Activated naive CD8-positive, alpha-beta T cell treated with anti-CD3 and anti-CD28 coated beads, Interleukin-2, amount 10 ng/mL, durations not matched to agents 7 days and 5 days (primary cell): ENCODE measurements around the gene PRKAA2. TPM values are rescaled to one million over a fixed set of nuclear protein-coding genes. Genes with fewer than 3 reads are reported as not detected.

ENCODE experiments used
- ATAC-seq: fragments of 150-1000 bp; cut with Tn5 transposase; one replicate; pipeline ENCODE4 v1.10.0; 2021; ENCODE audit warnings: low read depth, moderate library complexity
- POLR2A ChIA-PET: fragments of 350-600 bp; sonication (Branson Sonifier 250); formaldehyde crosslinking; loops from one replicate; lab custom pipeline; 2021; ENCODE audit warnings: antibody characterized with exemption; lab: Charles Lee
- DNase-seq: peaks from one replicate; pipeline ENCODE4 v3.0.0; 2021
- H3K27ac Mint-ChIP-seq: one replicate; pipeline ENCODE4 v1.8.0; 2022; ENCODE audit warnings: mild to moderate bottlenecking, mixed read lengths
- H3K27me3 Mint-ChIP-seq: one replicate; pipeline ENCODE4 v1.8.0; 2022; ENCODE audit warnings: mild to moderate bottlenecking, moderate library complexity, mixed read lengths
- H3K36me3 Mint-ChIP-seq: one replicate; pipeline ENCODE4 v1.8.0; 2021; ENCODE audit warnings: mild to moderate bottlenecking, mixed read lengths
- H3K4me1 Mint-ChIP-seq: one replicate; pipeline ENCODE4 v1.8.0; 2021; ENCODE audit warnings: mixed read lengths
- H3K4me3 Mint-ChIP-seq: one replicate; pipeline ENCODE4 v1.8.0; 2022; ENCODE audit warnings: mild to moderate bottlenecking, moderate library complexity, mixed read lengths
- H3K9me3 Mint-ChIP-seq: one replicate; pipeline ENCODE4 v1.8.0; 2021; ENCODE audit warnings: mixed read lengths
- total RNA-seq, 2 experiments: library from RNA; stranded (reverse); gene quantifications; one replicate each; pipeline ENCODE4 v1.2.3, GENCODE V29; 2021

PRKAA2 gene
- total RNA-seq, 2 experiments from 2014 or later, result not detected

GRCh38 chr1:56639211-56639610 lies 5.9 kb upstream of the PRKAA2 start:
- ATAC-seq (no peak), DNase-seq (no peak)
- H3K4me3 Mint-ChIP-seq, result no peak overlapping the region
- no peaks in the 10 kb centered on the region for H3K9me3 Mint-ChIP-seq
- peaks cover 20% of the 10 kb centered on the region for H3K27me3 Mint-ChIP-seq
- no peaks in the 10 kb centered on the region for H3K4me1 Mint-ChIP-seq
- no peak overlapping the region for H3K27ac Mint-ChIP-seq
- POLR2A ChIA-PET, result no interaction called here
- H3K36me3 Mint-ChIP-seq, result no peaks in the 10 kb centered on the region

- ATAC-seq (no peak), DNase-seq (no peak)
- Mint-ChIP-seq H3K9me3 (no peaks in the 10 kb centered on the region), H3K27ac (no peak overlapping the region), H3K36me3 (peaks cover 2% of the 10 kb centered on the region), H3K4me3 (no peak overlapping the region), H3K27me3 (peaks cover 48% of the 10 kb centered on the region), H3K4me1 (peaks cover 3% of the 10 kb centered on the region)
- POLR2A ChIA-PET, result no interaction called here
These were observed 1.5 kb upstream of the PRKAA2 start for GRCh38 chr1:56643661-56644060.

- POLR2A ChIA-PET, result interaction anchor here (0.6 kb wide), 1 partner anchor 1523 kb away, joined by 3 read pairs; no protein-coding TSS in a partner anchor
- Mint-ChIP-seq H3K36me3 (peaks cover 2% of the 10 kb centered on the region), H3K4me1 (peaks cover 3% of the 10 kb centered on the region), H3K4me3 (peak overlapping the region; percentile 50), H3K27me3 (peaks cover 48% of the 10 kb centered on the region), H3K27ac (no peak overlapping the region), H3K9me3 (no peaks in the 10 kb centered on the region)
- DNase-seq (no peak), ATAC-seq (no peak)
These were observed 823 bp upstream of the PRKAA2 start for GRCh38 chr1:56644064-56644918.

GRCh38 chr1:56645677-56646305 lies 677 bp downstream of the PRKAA2 start:
- no peak overlapping the region for H3K27ac Mint-ChIP-seq
- H3K9me3 Mint-ChIP-seq, result no peaks in the 10 kb centered on the region
- peaks cover 3% of the 10 kb centered on the region for H3K4me1 Mint-ChIP-seq
- H3K36me3 Mint-ChIP-seq, result peaks cover 2% of the 10 kb centered on the region
- H3K27me3 Mint-ChIP-seq, result peaks cover 48% of the 10 kb centered on the region
- ATAC-seq, result no peak
- POLR2A ChIA-PET, result no interaction called here
- H3K4me3 Mint-ChIP-seq, result peak overlapping the region; percentile 37
- DNase-seq, result no peak

- H3K27me3 Mint-ChIP-seq, result peaks cover 48% of the 10 kb centered on the region
- POLR2A ChIA-PET, result no interaction called here
- H3K27ac Mint-ChIP-seq, result no peak overlapping the region
- H3K4me3 Mint-ChIP-seq, result no peak overlapping the region
- no peak for DNase-seq
- H3K4me1 Mint-ChIP-seq, result peaks cover 3% of the 10 kb centered on the region
- no peaks in the 10 kb centered on the region for H3K9me3 Mint-ChIP-seq
- ATAC-seq, result no peak
- peaks cover 2% of the 10 kb centered on the region for H3K36me3 Mint-ChIP-seq
These were observed 1.5 kb downstream of the PRKAA2 start for GRCh38 chr1:56646611-56647010.

GRCh38 chr1:56647106-56647505 lies 2.0 kb downstream of the PRKAA2 start:
- ATAC-seq, result no peak
- peaks cover 2% of the 10 kb centered on the region for H3K36me3 Mint-ChIP-seq
- no peak overlapping the region for H3K27ac Mint-ChIP-seq
- peaks cover 45% of the 10 kb centered on the region for H3K27me3 Mint-ChIP-seq
- POLR2A ChIA-PET, result no interaction called here
- H3K9me3 Mint-ChIP-seq, result no peaks in the 10 kb centered on the region
- no peak overlapping the region for H3K4me3 Mint-ChIP-seq
- no peak for DNase-seq
- peaks cover 3% of the 10 kb centered on the region for H3K4me1 Mint-ChIP-seq

- H3K36me3 Mint-ChIP-seq, result peaks cover 2% of the 10 kb centered on the region
- H3K4me1 Mint-ChIP-seq, result peaks cover 3% of the 10 kb centered on the region
- POLR2A ChIA-PET, result no interaction called here
- DNase-seq, result no peak
- H3K9me3 Mint-ChIP-seq, result no peaks in the 10 kb centered on the region
- peaks cover 35% of the 10 kb centered on the region for H3K27me3 Mint-ChIP-seq
- H3K4me3 Mint-ChIP-seq, result no peak overlapping the region
- ATAC-seq, result no peak
- no peak overlapping the region for H3K27ac Mint-ChIP-seq
These were observed 3.4 kb downstream of the PRKAA2 start for GRCh38 chr1:56648546-56648945.

- Mint-ChIP-seq H3K4me1 (no peaks in the 10 kb centered on the region), H3K27ac (no peak overlapping the region), H3K9me3 (peaks cover 10% of the 10 kb centered on the region), H3K4me3 (no peak overlapping the region), H3K27me3 (peaks cover 2% of the 10 kb centered on the region), H3K36me3 (no peaks in the 10 kb centered on the region)
- no peak for ATAC-seq
- POLR2A ChIA-PET, result no interaction called here
- no peak for DNase-seq
These were observed 9.2 kb downstream of the PRKAA2 start for GRCh38 chr1:56654126-56654923.

- H3K4me3 Mint-ChIP-seq, result no peak overlapping the region
- no peak overlapping the region for H3K27ac Mint-ChIP-seq
- H3K4me1 Mint-ChIP-seq, result no peaks in the 10 kb centered on the region
- peaks cover 10% of the 10 kb centered on the region for H3K9me3 Mint-ChIP-seq
- no peak for ATAC-seq
- POLR2A ChIA-PET, result no interaction called here
- DNase-seq, result no peak
- no peaks in the 10 kb centered on the region for H3K36me3 Mint-ChIP-seq
- peaks cover 2% of the 10 kb centered on the region for H3K27me3 Mint-ChIP-seq
These were observed 11.0 kb downstream of the PRKAA2 start for GRCh38 chr1:56655991-56656613.

GRCh38 chr1:56658254-56658653 lies 13.1 kb downstream of the PRKAA2 start:
- no peaks in the 10 kb centered on the region for H3K36me3 Mint-ChIP-seq
- no peak overlapping the region for H3K4me3 Mint-ChIP-seq
- peaks cover 2% of the 10 kb centered on the region for H3K27me3 Mint-ChIP-seq
- peaks cover 10% of the 10 kb centered on the region for H3K9me3 Mint-ChIP-seq
- no peak for DNase-seq
- H3K27ac Mint-ChIP-seq, result no peak overlapping the region
- POLR2A ChIA-PET, result no interaction called here
- no peak for ATAC-seq
- no peaks in the 10 kb centered on the region for H3K4me1 Mint-ChIP-seq

- Mint-ChIP-seq H3K4me3 (no peak overlapping the region), H3K36me3 (no peaks in the 10 kb centered on the region), H3K4me1 (no peaks in the 10 kb centered on the region), H3K27ac (no peak overlapping the region), H3K27me3 (no peaks in the 10 kb centered on the region), H3K9me3 (peaks cover 10% of the 10 kb centered on the region)
- DNase-seq (no peak), ATAC-seq (no peak)
- POLR2A ChIA-PET, result no interaction called here
These were observed 15.2 kb downstream of the PRKAA2 start for GRCh38 chr1:56660293-56660692.

- no peak for DNase-seq
- H3K27ac Mint-ChIP-seq, result no peak overlapping the region
- H3K4me3 Mint-ChIP-seq, result no peak overlapping the region
- H3K27me3 Mint-ChIP-seq, result no peaks in the 10 kb centered on the region
- H3K4me1 Mint-ChIP-seq, result no peaks in the 10 kb centered on the region
- no peaks in the 10 kb centered on the region for H3K9me3 Mint-ChIP-seq
- H3K36me3 Mint-ChIP-seq, result no peaks in the 10 kb centered on the region
- POLR2A ChIA-PET, result no interaction called here
- no peak for ATAC-seq
These were observed 18.7 kb downstream of the PRKAA2 start for GRCh38 chr1:56663846-56664245.

- no peak overlapping the region for H3K4me3 Mint-ChIP-seq
- no peaks in the 10 kb centered on the region for H3K9me3 Mint-ChIP-seq
- H3K27me3 Mint-ChIP-seq, result no peaks in the 10 kb centered on the region
- DNase-seq, result no peak
- H3K27ac Mint-ChIP-seq, result no peak overlapping the region
- POLR2A ChIA-PET, result no interaction called here
- H3K36me3 Mint-ChIP-seq, result no peaks in the 10 kb centered on the region
- no peaks in the 10 kb centered on the region for H3K4me1 Mint-ChIP-seq
- no peak for ATAC-seq
These were observed 20.3 kb downstream of the PRKAA2 start for GRCh38 chr1:56665384-56665783.
